ENCODE data around the gene TCF7L2.

Gene TCF7L2

DNA sequence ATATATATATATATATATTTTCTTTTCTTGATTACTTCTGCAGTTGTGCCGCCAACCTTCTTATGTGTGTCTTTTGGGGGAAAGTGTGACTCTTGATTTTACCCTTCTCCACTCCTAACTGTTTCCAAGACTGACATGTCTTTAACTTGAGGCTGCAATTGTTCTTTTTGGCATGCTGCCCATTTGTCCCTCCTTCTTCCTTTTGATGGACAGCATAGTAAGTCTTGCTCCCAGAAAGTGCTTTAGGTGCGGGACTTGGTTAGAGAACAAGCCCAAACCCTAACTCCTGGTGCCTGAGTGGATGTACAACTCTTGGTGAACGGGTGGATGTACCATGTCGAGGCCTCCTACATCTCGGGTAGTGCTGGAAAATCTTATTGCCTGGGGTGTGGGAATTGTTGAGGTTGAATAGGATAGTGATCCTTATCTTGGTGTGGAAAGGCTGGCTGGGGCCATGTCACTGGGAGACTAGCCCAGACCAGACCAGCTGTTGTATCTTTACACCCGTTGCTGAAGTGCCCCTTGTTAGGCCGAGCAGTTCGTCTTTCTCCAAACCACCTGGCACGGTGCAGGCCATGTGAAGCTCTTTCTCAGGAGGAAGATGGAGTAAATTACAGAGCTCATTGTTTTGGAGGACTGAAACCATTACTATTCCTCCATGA, 16.3 kb downstream of the TCF7L2 start:
- no peak for DNase-seq (ENCODE audit: low spot score)

DNA sequence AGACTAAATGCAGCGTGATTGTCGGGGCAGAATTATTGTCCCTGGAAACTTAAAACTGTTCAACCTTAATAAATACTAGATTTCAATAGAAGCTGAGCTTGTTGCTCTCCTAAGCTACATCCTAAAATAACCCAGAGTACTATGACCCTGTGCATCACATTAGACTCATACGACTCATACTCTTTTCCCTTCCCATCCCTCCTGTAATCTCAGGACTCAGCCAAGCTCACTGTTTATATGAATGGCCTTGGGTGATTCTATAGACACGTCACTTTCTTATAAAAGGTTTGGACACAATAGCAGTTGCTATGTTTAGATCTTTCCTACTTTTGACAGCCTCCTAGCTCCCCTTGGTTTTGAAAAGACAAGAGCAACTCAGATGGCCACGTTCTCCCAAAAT, 17.2 kb downstream of the TCF7L2 start:
- DNase-seq (ENCODE audit: low spot score): no peak

DNA sequence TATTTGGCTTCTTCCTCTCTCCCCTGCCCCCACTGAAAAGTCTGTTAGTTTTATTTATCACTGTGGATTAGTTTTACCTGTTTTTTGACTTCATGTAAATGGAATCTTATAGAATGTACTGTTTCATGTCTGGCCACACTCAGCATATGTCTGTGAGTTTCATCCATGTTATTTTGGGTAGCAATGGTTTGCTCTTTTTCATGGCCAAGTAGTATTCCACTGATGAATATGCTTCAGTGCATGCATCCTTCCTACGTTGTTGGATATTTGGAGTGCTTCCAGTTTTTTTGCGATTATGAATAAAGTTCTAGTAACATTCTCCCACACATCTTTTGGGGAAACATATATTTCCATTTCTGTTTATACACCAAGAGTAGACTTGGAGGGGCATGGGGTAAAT, 19.1 kb downstream of the TCF7L2 start:
- no peak for DNase-seq (ENCODE audit: low spot score)

DNA sequence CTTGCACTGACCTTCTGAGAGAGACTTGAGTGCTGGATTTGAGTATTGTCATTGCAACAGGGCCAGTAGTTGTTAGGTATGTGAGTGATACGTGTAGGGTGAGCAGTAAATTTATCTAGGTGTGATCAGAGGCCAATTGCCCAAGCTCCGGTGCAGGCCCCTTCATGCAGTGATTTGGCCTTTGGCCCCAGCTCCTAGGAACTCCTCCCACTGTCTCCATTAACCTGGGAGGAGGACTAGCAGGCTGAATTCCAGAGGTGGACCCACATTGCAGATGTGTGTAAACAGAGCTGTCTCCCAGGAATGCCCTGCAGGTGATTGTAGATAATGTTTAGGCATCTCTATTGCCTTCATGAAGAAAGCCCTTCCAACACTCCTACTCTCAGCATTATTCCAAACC, 19.5 kb downstream of the TCF7L2 start:
- no peak for DNase-seq (ENCODE audit: low spot score)

DNA sequence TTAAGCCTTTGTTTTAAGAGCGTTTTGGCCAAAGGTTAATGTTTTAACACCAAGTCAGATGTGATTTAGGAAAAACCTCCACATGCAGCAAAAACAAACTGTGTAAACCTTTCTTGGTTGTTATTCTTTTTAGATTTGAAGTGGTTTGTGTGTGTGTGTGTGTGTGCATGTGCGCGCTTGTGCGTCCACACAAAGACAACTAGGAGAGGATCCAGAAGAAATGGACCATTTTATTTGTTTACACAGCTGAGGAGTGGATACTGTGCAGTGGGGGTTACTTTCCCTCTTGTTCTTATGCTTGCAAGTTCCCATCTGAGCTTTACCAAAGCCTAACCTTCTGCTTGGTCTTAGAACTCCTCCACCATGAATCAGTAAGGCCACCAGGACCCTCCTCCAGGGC, 20.0 kb downstream of the TCF7L2 start:
- DNase-seq (ENCODE audit: low spot score): no peak

DNA sequence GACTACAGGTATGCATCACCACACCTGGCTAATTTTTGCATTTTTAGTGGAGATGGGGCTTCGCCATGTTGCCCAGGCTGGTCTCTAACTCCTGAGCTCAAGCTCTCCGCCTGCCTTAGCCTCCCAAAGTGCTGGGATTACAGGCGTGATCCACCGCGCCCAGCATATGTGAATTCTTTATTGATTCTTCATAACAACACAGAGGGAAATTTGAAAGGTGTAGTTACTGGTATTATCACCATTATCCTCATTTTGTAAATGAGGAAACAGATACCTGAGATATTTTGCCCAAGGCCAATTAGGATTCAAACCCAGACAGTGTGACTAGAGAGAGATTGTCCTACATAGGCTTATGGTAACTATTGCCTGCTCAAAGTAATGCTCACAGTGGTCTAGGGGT, 22.6 kb downstream of the TCF7L2 start:
- DNase-seq (ENCODE audit: low spot score): no peak

DNA sequence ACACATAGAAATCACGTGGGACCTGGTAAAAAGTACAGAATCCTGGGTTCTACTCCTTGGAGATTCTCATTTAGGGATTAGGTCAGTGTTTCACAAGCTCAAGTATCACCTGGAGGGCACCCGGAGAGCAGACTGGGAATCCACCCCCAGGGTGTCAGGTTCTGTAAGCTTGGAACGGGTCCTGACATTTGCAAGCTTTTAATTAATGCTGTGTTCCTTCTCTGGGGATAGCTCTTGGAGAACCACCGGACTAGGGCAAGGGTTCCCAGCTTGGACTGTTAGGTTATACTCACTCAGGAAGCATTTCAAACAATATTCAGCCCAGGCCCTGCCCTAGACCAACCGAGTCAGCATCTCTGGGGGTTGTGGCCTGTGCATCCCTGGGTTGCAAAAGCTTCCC, 23.0 kb downstream of the TCF7L2 start:
- no peak for DNase-seq (ENCODE audit: low spot score)

DNA sequence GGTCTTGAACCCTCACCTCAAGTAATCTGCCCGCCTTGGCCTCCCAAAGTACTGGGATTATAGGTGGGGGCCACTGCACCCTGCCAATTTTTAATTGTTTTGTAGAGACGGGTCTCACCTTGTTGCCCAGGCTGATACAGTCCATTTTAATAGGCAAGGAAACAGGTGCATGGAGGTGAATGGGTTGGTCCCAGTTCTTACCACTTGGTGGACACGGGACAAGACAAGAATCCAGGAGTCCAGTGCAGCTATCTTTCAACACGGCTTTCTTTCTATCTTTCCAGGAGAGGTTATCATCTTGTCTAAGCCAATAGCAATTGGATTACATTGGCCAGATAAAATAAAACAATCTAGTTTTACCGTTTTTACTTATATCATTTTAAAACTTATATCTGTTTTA, 23.8 kb downstream of the TCF7L2 start:
- no peak for DNase-seq (ENCODE audit: low spot score)

DNA sequence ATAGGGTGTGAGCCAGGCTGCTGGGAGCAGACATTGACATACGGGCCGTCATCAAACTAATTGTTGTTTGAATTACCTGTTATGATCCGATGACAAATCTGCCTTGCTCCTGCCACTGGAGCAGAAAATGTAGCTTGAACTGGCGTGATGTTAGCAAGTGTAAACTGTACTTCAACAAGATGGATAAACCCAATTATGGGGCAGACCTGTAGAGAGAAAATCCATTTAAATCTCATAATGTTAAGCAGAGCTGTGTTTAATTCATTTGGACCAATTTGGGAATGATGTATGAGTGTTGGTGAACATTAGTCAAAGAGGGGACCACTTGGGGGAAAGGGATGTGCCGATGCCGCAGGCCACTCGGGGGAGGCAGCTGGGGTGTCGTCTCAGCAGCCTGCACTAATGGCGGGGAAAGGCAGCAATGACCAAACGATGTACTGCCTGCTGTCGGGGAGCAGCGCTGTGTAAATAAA, 27.4 kb downstream of the TCF7L2 start:
- no peak for DNase-seq (ENCODE audit: low spot score)

DNA sequence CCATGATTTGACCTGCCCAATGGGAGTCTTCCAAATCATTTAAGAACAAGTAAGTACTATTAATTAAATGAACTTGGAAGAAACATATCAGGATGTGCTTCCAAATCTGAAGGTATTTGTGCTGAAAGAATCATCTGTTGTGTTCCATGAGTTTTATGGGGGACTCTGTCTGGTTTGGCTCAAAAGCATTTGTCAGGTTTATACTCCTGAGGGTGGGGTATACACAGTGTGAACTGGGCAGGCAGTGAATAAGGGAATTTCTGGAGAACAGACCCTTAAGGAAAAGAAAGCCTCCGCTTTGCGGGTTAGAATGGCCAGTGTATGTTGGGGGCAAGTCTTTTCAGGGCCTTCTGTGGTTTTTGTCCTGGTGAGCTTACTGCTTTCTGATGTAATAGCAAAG, 29.9 kb downstream of the TCF7L2 start:
- no peak for DNase-seq (ENCODE audit: low spot score)

DNA sequence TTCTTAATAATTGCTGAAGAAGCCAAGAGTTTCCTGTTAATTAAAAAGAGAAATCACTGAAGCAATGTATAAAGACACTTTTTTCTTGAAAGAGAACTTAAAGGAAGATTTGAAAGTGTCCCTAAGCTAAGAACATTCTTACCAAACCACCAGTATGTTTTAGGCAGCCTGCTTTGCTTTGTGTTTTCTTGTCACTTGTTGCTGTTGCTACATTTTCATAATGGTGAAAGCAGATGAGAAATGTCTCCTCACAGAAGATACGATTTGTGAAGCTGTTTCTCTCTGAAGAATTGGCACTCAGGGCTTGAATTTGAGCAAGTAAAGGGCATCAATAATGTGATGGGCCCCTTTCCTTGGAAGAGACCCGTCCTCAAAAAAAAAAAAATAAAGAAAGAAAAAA, 30.9 kb downstream of the TCF7L2 start:
- peak; percentile 27 for DNase-seq (ENCODE audit: low spot score)

DNA sequence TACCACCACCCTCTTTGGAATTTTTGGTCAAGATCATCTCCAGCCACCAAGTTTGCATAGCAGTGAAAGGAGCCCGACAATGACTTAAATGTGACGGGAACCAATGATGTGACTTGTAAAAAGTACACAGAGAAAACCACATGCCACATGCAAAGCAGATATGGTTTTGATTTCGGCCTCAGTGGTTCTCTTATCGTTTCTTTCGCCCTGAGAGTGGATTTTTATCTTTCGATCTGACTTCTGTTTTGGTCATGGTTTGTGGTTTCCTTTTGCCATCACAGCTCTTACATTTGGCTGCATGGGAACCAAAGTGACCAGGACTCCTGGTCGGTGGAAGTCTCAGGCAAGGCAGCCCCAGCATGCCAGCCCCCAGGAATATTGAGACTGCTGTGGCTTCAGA, 31.5 kb downstream of the TCF7L2 start:
- peak; percentile 86 for DNase-seq (ENCODE audit: low spot score)

DNA sequence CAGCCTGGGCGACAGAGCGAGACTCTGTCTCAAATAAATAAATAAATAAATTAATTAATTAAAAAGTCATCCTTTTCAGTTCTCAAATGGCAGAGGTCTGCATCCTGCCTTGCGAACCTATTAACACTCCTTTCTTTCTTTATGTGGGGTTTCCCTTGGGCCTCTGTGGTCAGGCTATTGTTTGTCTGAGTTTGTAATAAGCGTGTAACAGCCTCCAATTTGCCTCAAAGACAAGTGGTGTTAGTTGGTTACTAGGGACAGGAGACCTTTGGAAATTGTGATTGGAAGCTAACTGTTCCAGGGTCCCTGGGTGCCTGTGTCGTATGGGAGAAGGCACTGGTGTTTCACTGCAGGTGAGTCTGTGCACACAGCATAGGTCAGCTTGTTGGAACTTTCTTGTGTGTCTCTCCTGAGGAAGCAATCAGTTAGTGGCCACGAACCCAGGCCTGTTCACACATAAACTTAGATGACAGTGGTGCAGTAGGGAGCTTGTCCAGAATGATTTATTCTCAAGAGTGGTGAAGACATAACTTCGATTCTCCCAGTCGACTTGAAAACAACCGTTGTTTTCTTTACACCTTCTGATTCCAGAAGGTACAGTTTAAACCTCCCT, 33.5 kb downstream of the TCF7L2 start:
- no peak for DNase-seq (ENCODE audit: low spot score)

DNA sequence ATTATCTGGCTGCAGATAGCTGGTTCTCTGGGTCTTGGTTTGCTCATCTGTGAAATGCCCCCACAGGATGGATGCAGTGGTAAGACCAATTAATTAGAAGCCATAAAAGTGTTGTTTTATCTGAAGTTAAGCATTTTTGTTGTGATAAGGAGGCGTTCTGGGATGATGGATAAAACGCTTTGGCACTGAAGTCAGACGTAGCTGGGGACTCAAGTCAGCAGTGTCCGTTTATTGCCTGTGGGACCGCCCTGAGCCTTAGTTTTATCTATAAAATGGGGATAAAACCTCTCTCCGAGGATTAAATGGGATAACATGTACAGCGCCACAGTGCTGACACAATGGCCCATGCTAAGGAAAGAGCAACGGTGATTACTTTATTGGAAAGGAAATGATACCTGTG, 34.7 kb downstream of the TCF7L2 start:
- no peak for DNase-seq (ENCODE audit: low spot score)

DNA sequence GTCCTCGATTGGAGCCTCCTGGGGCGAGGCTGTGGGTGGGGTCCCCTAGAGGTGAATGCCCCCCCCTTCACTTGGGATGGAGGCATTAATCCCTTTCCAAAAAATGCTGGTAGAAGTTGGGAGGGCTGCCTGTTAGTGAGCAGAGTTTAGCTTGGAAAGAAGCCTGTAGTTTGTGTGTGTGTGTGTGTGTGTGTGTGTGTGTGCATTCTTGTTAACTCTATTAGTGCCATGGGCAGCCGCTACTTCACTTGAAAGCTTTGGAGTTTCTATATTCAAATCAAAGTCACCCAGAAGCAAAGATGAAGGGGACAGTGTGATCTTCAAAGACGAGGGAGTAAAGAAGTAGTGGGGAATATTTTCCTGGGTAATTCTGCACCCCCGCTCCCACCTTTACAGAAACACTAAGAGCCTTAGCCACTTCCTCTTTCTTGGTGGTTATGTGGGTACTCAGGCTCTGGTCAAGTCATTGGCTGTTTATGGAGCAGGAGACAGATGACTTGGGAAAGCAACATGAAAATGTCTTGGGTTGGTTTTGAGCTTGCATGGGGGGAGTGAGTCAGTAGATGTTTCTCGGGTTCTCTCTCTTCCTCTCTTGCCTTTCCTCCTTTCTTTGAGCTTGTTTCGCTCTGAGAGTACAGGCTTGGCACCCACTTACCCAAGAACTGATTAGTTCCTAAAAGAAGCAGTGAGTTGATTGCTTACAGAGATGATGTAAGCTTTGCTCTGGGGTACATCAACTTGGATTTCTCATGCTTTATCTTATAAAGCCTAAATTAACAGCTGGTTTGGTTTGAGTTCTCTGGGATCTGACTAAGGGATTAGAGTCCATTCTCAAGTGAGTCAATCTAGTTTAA, 35.9 kb downstream of the TCF7L2 start:
- DNase-seq (ENCODE audit: low spot score): peak; percentile 21

DNA sequence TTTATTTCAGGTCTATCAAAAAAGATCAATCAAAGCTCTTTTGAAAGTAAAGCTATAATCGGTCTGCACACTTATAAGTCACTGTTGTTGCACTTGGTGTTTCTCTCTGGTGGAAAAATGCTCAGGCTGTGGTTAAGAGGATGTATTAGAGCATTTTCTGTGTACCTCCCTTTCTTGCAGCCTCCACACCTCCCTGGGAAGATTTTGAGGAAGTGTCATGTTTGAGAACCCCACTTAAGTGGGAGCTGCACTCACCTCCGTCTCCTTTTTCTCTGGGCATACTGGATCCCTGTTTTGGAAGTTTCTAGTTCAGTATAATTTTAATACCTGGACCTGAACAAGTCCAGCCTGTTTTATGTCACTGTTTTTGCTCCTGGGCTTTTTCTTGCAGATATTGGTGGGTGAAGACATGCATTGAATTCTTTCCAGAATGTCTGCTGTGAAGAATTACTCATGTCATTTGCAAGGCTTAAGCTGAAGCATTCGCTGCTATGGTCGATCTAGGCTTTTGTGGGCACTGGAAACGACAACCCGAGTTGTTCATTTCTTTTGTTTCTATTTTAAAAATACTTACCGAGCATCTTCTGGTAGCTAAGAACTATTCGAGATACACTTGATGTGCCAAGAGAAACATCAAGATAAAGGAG, 36.6 kb downstream of the TCF7L2 start:
- DNase-seq (ENCODE audit: low spot score): no peak

DNA sequence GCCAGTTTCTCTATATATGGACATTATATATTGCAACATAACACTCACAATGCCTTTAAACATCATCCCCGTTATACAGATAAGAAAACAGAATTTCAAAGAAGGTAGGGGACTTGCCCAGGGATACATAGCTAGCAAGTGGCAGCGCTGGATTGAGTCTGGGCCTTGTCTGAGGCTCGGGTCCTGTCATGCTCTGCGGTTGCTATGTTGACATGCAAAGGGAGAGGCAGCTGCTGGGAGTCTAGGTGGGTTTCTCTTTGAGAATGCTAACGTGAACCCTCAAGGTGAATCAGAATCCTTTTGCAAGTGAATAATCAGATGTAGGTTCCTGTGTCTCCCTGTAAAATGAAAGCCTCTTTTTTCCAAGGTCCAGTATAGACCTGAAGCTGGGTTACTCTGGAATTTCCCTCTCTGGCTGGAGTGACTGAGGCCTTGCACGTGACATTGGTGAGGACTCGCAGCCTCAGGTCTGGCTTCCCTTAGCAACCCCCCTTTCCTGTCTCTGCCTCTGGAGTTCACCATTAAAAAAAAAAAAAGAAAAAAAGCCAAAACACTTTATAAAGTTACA, 38.9 kb downstream of the TCF7L2 start:
- peak; percentile 16 for DNase-seq (ENCODE audit: low spot score)

DNA sequence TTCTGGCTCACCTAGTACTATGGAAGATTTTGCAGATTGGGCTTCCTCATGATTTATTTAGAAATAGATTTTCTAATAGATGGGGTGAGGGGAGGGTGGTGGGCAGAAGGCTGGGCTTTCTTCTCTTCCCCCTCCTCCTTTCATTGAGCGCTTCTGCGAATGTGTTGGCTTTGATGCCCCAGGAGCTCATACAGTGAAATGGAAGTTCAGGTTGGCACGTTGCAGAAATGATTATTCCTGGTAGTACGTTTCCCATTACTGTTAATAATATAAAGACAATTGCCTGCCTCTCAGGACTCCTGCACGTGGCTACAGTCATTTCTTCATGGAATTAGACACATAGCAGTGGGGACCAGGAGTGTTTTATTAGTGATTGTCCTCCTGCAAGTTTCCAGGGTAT, 39.8 kb downstream of the TCF7L2 start:
- no peak for DNase-seq (ENCODE audit: low spot score)

DNA sequence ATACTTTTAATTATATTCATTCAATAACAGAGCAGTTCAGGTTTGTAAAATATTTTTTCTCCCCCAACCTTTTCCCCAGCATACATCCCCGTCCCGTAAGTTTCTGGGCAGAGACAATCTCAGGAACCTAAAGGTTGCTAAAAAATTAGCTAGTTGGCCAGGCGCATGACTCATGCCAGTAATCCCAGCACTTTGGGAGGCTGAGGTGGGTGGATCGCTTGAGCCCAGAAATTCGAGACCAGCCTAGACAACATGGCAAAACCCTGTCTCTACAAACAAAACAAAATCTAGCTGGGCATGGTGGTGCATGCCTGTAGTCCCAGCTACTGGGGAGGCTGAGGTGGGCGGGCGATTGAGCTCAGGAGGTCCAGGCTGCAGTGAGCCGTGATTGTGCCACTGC, 40.2 kb downstream of the TCF7L2 start:
- DNase-seq (ENCODE audit: low spot score): no peak

DNA sequence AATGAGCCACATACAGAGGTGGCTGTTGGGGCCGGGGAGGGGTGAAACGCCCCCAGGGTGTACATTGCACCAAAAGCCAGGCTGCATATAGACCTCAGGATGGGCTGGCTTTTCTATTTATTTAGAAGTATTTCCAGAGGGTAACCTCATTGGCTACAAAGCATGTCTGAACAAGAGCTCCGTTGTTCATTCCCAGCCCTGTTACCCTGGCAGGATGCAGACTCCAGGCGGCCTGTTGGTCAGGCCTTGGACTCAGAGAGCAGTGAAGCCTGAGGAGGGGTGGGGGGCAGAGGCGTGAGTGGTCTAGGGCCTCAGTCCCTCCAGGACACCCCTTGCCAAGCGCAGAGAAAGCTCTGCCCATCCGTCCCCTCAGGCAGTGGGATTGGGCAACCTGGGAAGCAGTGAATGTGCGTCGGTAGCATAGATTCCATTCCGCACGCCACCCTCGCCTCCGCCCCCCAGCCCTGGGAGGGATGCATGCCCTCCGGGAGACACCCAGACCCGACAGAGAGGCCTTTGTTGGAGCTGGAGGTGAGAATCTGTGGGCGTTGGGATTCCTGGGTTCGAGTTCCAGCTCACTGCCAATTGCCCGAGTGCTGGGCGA, 41.9 kb downstream of the TCF7L2 start:
- DNase-seq (ENCODE audit: low spot score): no peak

DNA sequence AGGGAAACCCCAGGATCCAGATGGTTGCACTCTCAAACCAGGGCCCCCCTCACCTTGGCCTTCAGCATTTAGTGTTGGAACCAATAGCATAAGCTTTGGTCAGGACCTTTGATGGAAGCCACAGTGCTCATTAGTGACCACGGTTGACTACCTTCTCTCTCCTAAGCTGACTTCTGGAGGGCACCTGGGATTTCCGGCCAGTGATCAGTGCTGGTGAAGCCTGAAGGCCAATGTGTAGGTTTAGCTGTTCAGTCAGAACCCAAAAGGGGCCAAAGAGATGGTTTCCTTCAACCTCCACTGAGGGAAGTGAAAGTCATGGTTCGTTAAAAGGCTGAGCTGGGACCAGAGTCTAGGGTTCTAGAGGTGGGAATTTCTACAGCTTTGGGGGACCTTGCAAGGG, 46.4 kb downstream of the TCF7L2 start:
- DNase-seq (ENCODE audit: low spot score): peak; percentile 7

DNA sequence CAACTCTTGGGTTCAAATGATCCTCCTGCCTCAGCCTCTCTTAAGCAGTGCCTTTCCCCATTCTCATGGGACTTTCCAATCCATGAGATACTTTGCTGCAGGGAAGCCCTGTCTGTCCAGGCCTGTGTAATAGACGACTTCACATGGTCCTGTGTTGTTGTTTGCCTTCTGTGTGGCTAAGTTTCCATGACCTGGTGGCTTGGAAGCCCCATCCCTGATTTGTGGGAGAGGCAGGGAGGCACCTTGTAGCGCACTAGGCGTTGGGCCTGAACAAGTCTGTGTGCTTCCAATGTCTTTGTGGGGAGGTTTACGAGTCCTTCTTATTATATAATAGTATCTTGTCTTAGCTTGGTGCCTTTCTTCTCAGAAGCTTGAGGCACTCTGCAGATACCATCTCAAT, 49.1 kb downstream of the TCF7L2 start:
- no peak for DNase-seq (ENCODE audit: low spot score)
